Lower lobe of right lung (tissue), 2 donors: ENCODE results near the gene KCNH4. TPM values are rescaled to one million over a fixed set of nuclear protein-coding genes. Genes with fewer than 3 reads are reported as not detected.

Source experiments
- ATAC-seq, 2 donors: fragments of 200-7000 bp; cut with Tn5 transposase; one replicate each; pipeline ENCODE4 v1.9.1; 2020 to 2022; ENCODE audit warnings: mild to moderate bottlenecking in 2 of 2, moderate library complexity in 2 of 2
- DNase-seq: peaks from one replicate; pipeline ENCODE4 v3.0.0-alpha.2; 2020
- H3K27ac ChIP-seq: fragments of 200-600 bp; one replicate; pipeline ENCODE4 v1.8.0; 2022
- H3K27me3 ChIP-seq: fragments of 200-600 bp; one replicate; pipeline ENCODE4 v1.8.0; 2022; ENCODE audit warnings: low read depth
- H3K36me3 ChIP-seq: fragments of 200-600 bp; one replicate; pipeline ENCODE4 v1.8.0; 2022; ENCODE audit warnings: mild to moderate bottlenecking
- H3K4me1 ChIP-seq: fragments of 200-600 bp; one replicate; pipeline ENCODE4 v1.8.0; 2022
- H3K4me3 ChIP-seq: fragments of 200-600 bp; one replicate; pipeline ENCODE4 v1.8.0; 2022; ENCODE audit warnings: mild to moderate bottlenecking
- H3K9me3 ChIP-seq: fragments of 200-600 bp; one replicate; pipeline ENCODE4 v1.8.0; 2022
- CTCF ChIP-seq: fragments of 200-600 bp; IDR thresholded peaks from one replicate; pipeline ENCODE4 v1.8.0; 2022; ENCODE audit warnings: antibody characterized with exemption, mild to moderate bottlenecking
- intact Hi-C: fragments of 100-400 bp; cut with DNase I; formaldehyde crosslinking; loops from one replicate; pipeline ENCODE4 v1.11.0; 2022
- total RNA-seq: library from RNA; stranded (reverse); fragmentation: NEBNext Ultra II Directional; extraction: Animal tissue kit (Norgen Biotek cat#: 25700); gene quantifications from one replicate; pipeline ENCODE4 v1.2.1, GENCODE V29; 2021
- donor health status: DM: no; HTN: yes; CAD: no; lungs with severe emphysema.

Gene KCNH4
- total RNA-seq, 1 donor from 2014 or later, result 0.09 TPM

DNA sequence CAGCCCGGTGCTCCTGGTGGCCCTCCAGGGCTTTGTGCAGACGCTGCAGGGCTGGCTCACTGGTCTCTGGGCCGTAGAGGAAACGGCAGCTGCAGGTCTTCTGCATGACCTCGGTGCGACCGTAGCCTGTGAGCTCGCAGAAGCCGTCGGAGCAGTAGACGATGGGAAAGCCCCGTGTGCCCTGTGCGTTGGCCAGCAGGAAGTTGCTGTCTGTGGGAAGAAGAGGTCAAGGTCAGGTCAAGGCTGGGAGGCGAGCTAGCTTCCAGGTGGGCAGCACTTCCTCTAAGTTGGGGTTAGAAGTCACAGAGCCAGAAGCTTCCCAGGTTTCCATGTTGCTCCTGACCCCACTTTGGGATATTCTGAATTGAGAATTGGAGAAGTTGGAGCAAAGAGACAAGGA is 2.1 kb downstream of the KCNH4 start:
- no peak overlapping the region for H3K27ac ChIP-seq
- no peaks in the 10 kb centered on the region for H3K9me3 ChIP-seq
- peaks cover 27% of the 10 kb centered on the region for H3K4me1 ChIP-seq
- ATAC-seq (no peak), DNase-seq (no peak)
- no peak overlapping the region for H3K4me3 ChIP-seq
- intact Hi-C loops, result no loop called here
- TF ChIP-seq CTCF, result no peak
- peaks cover 26% of the 10 kb centered on the region for H3K27me3 ChIP-seq
- H3K36me3 ChIP-seq, result no peaks in the 10 kb centered on the region

DNA sequence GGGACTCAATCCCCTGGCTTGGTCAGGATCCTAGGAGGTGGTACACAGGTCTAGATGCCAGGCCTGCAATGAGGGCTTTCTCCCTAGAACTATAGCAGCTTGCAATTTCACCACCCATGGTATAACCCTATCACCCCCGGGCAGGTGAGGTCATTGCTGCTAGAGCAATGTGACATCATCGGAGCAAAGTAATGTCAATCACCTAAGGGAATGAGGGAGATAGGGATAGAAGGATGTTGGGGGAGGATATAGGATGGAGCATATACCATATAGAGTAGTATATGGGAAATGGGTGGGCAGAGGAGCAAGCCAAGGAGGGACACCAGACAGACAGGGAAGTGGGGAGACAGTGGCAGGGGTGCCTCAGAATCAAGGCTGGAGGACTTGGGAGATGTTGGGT is 3.3 kb downstream of the KCNH4 start:
- no peaks in the 10 kb centered on the region for H3K9me3 ChIP-seq
- no peak for TF ChIP-seq CTCF
- H3K27me3 ChIP-seq, result peaks cover 26% of the 10 kb centered on the region
- intact Hi-C loops, result no loop called here
- H3K36me3 ChIP-seq, result no peaks in the 10 kb centered on the region
- H3K4me3 ChIP-seq, result no peak overlapping the region
- H3K4me1 ChIP-seq, result peaks cover 16% of the 10 kb centered on the region
- H3K27ac ChIP-seq, result no peak overlapping the region
- DNase-seq, result no peak
- ATAC-seq, result no peak

DNA sequence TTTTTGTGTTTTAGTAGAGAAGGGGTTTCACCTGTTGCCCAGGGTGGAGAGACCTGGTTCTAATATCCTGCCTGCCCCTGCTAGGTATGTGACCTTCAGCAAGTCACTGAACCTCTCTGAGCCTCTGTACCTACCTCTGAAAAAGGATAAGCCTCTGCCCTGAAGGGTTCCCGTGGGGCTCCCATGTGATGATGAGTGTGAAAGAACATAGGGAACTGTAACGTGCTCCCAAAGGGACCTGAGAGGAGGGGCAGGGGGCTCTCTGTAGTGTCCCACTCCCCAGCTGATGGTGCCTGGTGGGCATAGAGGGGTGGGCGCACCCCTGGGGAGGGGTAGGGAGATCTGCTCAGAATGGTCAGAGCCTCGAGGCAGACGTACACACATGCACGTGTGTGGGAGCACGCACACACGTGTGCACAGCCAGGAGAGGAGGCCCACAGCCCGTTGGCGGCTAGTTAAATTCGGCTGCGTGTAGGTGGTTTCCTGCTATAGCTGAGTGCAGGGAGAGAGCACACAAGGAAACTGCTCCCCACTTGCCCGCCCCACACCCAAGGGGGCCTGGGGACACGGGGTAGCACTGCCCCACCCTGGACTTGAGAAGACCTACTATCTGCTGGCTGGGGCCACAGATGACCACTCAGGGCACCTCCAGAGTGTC is 6.7 kb downstream of the KCNH4 start:
- Histone ChIP-seq H3K4me3 (no peak overlapping the region), H3K36me3 (no peaks in the 10 kb centered on the region), H3K27ac (no peak overlapping the region), H3K27me3 (no peaks in the 10 kb centered on the region), H3K9me3 (no peaks in the 10 kb centered on the region), H3K4me1 (no peaks in the 10 kb centered on the region)
- ATAC-seq, result no peak
- intact Hi-C loops, result no loop called here
- TF ChIP-seq CTCF, result no peak
- DNase-seq, result no peak

DNA sequence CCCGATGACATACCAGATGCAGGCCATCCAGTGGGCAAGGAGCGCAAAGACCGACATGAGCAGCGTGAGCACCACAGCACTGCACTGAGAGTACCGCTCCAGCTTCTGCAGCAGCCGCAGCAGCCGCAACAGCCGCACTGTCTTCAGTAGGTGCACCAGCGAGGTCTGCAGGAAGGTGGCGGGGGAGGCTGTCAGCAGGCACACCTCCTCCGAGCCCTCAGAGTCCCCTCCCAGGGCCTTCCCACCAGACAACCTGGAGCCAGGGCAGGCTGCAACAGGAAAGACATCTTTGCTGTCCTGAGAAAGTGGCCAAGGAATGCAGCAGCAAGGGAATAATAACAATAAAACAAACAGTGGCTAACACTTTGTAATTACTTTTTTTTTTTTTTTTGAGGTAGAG is 9.1 kb downstream of the KCNH4 start:
- Histone ChIP-seq H3K9me3 (no peaks in the 10 kb centered on the region), H3K27ac (no peak overlapping the region), H3K4me3 (no peak overlapping the region), H3K4me1 (no peaks in the 10 kb centered on the region), H3K27me3 (no peaks in the 10 kb centered on the region), H3K36me3 (no peaks in the 10 kb centered on the region)
- intact Hi-C loops, result no loop called here
- TF ChIP-seq CTCF, result no peak
- DNase-seq, result no peak
- ATAC-seq, result no peak

DNA sequence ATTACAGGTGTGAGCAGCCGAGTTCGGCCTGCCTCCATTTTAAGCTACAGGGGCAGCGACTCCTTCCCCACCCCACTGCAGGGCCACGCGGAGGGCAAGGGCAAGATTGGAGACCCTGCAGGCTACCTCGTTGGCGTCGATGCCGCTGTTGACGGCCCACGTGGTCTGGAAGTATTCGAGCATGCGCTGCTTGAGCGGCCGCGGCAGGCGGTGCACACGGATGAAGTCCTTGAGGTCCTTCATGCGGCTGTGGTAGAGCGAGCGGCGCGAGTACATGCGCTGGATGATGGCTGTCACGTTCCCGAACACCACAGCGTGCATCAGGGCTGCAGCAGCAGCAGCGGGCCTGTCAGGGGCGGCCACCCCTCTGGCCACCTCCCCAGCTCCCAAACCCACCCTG is 11.6 kb downstream of the KCNH4 start:
- intact Hi-C loops, result no loop called here
- H3K36me3 ChIP-seq, result no peaks in the 10 kb centered on the region
- no peak for TF ChIP-seq CTCF
- no peak for DNase-seq
- H3K27ac ChIP-seq, result no peak overlapping the region
- ATAC-seq, result no peak
- no peaks in the 10 kb centered on the region for H3K4me1 ChIP-seq
- no peaks in the 10 kb centered on the region for H3K9me3 ChIP-seq
- H3K27me3 ChIP-seq, result no peaks in the 10 kb centered on the region
- H3K4me3 ChIP-seq, result no peak overlapping the region
